ENCODE data around the gene WDR13.
"Not testable (repeated sequence)": the region's sequence is repeated elsewhere in the genome, so short reads cannot be mapped to it uniquely, and the experiment has no call there.

WDR13 gene

DNA sequence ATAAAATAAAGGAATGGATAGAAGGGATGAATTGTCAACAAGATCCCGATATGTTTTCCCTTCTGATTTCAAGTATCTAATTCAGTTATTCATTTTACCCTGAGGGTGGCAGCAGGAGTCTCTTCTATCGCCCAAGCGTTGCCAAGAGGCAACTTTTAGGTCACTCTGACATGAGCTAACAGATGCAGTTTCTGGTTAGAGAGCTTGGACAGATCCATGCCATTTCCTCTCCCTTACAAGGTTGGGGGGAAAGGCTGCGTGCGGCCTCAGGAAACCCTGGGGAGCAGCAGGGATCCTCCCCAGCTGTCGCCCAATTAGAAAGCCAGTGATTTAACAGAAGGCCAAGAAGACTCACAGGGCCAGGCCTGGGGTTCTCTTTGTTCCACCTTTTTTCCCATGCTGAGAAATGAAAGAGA, 51.1 kb downstream of the WDR13 start:
- DNase-seq (ENCODE audit: extremely low spot score, insufficient read length, low read depth) (no peak), FAIRE-seq (no peak)

DNA sequence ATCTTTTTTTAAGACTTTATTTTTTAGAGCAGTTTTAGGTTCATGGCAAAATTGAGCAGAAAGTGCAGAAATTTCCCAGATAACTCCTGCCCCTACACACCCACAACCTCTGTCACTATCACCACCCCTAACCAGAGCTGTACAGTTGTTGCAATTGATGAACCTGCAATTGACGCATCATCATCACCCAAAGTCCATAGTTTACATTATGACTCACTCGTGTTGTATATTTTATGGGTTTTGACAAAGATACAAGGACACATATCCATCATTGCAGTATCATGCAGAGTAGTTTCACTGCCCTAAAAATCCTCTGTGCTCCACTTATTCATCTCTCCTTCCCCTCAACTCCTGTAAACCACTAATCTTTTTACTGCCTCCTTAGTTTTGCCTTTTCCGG, 51.8 kb downstream of the WDR13 start:
- DNase-seq (ENCODE audit: extremely low spot score, insufficient read length, low read depth): no peak
- no peak for FAIRE-seq

DNA sequence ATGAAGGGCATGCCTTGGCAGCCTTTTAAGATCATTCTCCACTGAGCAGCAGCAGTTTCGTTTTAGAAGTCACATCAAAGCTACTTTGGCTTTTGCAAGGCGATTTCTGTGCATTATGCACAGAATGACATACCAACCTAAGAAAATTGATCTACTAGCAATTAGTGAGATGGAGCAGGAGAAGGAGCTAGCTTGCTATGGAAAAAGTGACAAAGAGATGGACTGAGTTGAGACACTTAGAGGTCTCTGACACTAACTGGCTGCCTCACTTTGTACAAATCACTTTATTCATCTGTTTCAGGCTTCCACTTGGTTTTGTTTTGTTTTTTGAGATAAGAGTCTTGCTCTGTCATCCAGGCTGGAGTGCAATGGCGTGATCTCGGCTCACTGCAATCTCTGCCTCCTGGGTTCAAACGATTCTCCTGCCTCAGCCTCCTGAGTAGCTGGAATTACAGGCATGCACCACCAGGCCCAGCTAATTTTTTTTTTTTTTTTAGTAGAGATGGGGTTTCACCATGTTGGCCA, 54.8 kb downstream of the WDR13 start:
- not testable (repeated sequence) for DNase-seq (ENCODE audit: extremely low spot score, insufficient read length, low read depth); FAIRE-seq

DNA sequence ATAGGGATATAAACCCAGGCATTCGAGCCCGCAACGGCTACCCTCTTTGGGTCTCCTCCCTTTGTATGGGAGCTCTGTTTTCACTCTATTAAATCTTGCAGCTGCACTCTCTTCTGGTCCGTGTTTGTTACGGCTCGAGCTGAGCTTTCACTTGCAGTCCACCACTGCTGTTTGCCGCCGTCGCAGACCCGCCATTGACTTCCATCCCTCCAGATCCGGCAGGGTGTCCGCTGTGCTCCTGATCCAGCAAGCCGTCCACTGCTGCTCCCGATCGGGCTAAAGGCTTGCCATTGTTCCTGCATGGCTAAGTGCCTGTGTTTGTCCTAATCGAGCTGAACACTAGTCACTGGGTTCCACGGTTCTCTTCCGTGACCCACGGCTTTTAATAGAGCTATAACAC, 57.5 kb downstream of the WDR13 start:
- DNase-seq (ENCODE audit: extremely low spot score, insufficient read length, low read depth); FAIRE-seq: not testable (repeated sequence)

All from GM18507 (cell line).